Stimulated activated CD4-positive, alpha-beta T cell treated with anti-CD3 and anti-CD28 coated beads, TNF-alpha, amount 100 ng/mL, for 48 hours (primary cell): ENCODE measurements around the gene ABCC4.

Experiments
- DNase-seq, 3 donors: peaks; one replicate each; pipeline ENCODE4 v3.0.0-alpha.2; 2020; ENCODE audit warnings: low read depth in 3 of 3

Gene ABCC4

GRCh38 chr13:95058680-95059079 is 242.6 kb downstream of the ABCC4 start:
- DNase-seq, result no peak

GRCh38 chr13:95056266-95056665 is 245.0 kb downstream of the ABCC4 start:
- DNase-seq, result no peak

GRCh38 chr13:95050800-95051615 is 250.2 kb downstream of the ABCC4 start:
- DNase-seq, result no peak

- no peak for DNase-seq
Observed at GRCh38 chr13:95049772-95050171, 251.5 kb downstream of the ABCC4 start.

- DNase-seq, result no peak
Observed at GRCh38 chr13:95044452-95045205, 256.6 kb downstream of the ABCC4 start.

- DNase-seq, result no peak
Observed at GRCh38 chr13:95039415-95039814, 261.8 kb downstream of the ABCC4 start.

GRCh38 chr13:95038949-95039348 is 262.3 kb downstream of the ABCC4 start:
- DNase-seq, result no peak

GRCh38 chr13:95035311-95036109 is 265.7 kb downstream of the ABCC4 start:
- no peak for DNase-seq

- no peak for DNase-seq
Observed at GRCh38 chr13:95033890-95034289, 267.4 kb downstream of the ABCC4 start.

- DNase-seq, result no peak
Observed at GRCh38 chr13:95032121-95032520, 269.1 kb downstream of the ABCC4 start.

- no peak for DNase-seq
Observed at GRCh38 chr13:95030821-95031343, 270.4 kb downstream of the ABCC4 start.

- DNase-seq, result no peak
Observed at GRCh38 chr13:95027638-95028037, 273.6 kb downstream of the ABCC4 start.

GRCh38 chr13:95025116-95025515 is 276.1 kb downstream of the ABCC4 start:
- no peak for DNase-seq

GRCh38 chr13:95023405-95023804 is 277.8 kb downstream of the ABCC4 start:
- no peak for DNase-seq

GRCh38 chr13:95020298-95020987 is 280.8 kb downstream of the ABCC4 start:
- DNase-seq, result no peak

- DNase-seq, result no peak
Observed at GRCh38 chr13:95019886-95020285, 281.4 kb downstream of the ABCC4 start.

GRCh38 chr13:95007322-95007721 is 293.9 kb downstream of the ABCC4 start:
- DNase-seq, result no peak

- no peak for DNase-seq
Observed at GRCh38 chr13:95005300-95005699, 296.0 kb downstream of the ABCC4 start.

- DNase-seq, result no peak
Observed at GRCh38 chr13:95003019-95003813, 298.0 kb downstream of the ABCC4 start.

- no peak for DNase-seq
Observed at GRCh38 chr13:95002126-95002525, 299.1 kb downstream of the ABCC4 start.

- no peak for DNase-seq
Observed at GRCh38 chr13:94999871-95000270, 301.4 kb downstream of the ABCC4 start.
